Loucy (cell line): ENCODE measurements around the gene TRPM3.

Experiments used
- H2AFZ ChIP-seq: fragments of 200-600 bp; sonication (generic); 2 replicates; pipeline ENCODE4 v1.6.0; 2016; ENCODE audit warnings: antibody characterized with exemption, mild to moderate bottlenecking, low read length, moderate library complexity
- H3F3A ChIP-seq: fragments of 200-600 bp; 2 replicates; pipeline ENCODE4 v1.6.0; 2016; ENCODE audit warnings: antibody characterized with exemption, low read depth, mild to moderate bottlenecking
- H3K27me3 ChIP-seq: fragments of 200-600 bp; sonication (generic); 2 replicates; pipeline ENCODE4 v1.6.1; 2014; ENCODE audit warnings: low read length, mild to moderate bottlenecking; ENCODE audit not compliant: insufficient read depth, poor library complexity, severe bottlenecking
- H3K36me3 ChIP-seq: fragments of 200-600 bp; sonication (generic); 2 replicates; pipeline ENCODE4 v1.6.1; 2016; ENCODE audit warnings: low read length; ENCODE audit not compliant: insufficient read depth
- H3K4me1 ChIP-seq: fragments of 200-600 bp; sonication (generic); 2 replicates; pipeline ENCODE4 v1.5.1; 2014; ENCODE audit warnings: low read length, mild to moderate bottlenecking; ENCODE audit not compliant: insufficient read depth, poor library complexity, severe bottlenecking
- H3K4me2 ChIP-seq: fragments of 200-600 bp; sonication (generic); 2 replicates; pipeline ENCODE4 v1.6.0; 2014; ENCODE audit warnings: antibody characterized with exemption, low read length, low read depth, mild to moderate bottlenecking; ENCODE audit not compliant: poor library complexity, severe bottlenecking
- H3K4me3 ChIP-seq: fragments of 200-600 bp; sonication (generic); 2 replicates; pipeline ENCODE4 v1.5.1; 2014; ENCODE audit warnings: low read length, mild to moderate bottlenecking, mixed read lengths; ENCODE audit not compliant: poor library complexity, severe bottlenecking
- H3K79me2 ChIP-seq: fragments of 200-600 bp; sonication (generic); 2 replicates; pipeline ENCODE4 v1.6.1; 2014; ENCODE audit warnings: low read length; ENCODE audit not compliant: insufficient read depth
- H3K9ac ChIP-seq: fragments of 200-600 bp; sonication (generic); 2 replicates; pipeline ENCODE4 v1.6.0; 2014; ENCODE audit warnings: mild to moderate bottlenecking, low read depth, low read length, moderate library complexity; ENCODE audit not compliant: poor library complexity, severe bottlenecking
- H3K9me2 ChIP-seq: fragments of 200-600 bp; sonication (generic); replicated peaks from 2 replicates; pipeline ENCODE4 v1.6.1; 2016; ENCODE audit warnings: low read depth, low read length, mixed read lengths
- H3K9me3 ChIP-seq: fragments of 200-600 bp; sonication (generic); 2 replicates; pipeline ENCODE4 v1.6.1; 2014; ENCODE audit warnings: mild to moderate bottlenecking, antibody characterized with exemption, low read length, low read depth; ENCODE audit not compliant: insufficient read depth
- H4K20me1 ChIP-seq: fragments of 200-600 bp; sonication (generic); 2 replicates; pipeline ENCODE4 v1.6.0; 2014; ENCODE audit warnings: antibody characterized with exemption, low read length, mild to moderate bottlenecking; ENCODE audit not compliant: insufficient read depth, poor library complexity, severe bottlenecking
- EZH2phosphoT487 ChIP-seq: fragments of 200-600 bp; IDR thresholded peaks from 2 replicates; pipeline ENCODE4 v1.6.1; 2018; ENCODE audit warnings: antibody characterized with exemption, mild to moderate bottlenecking, moderate library complexity, borderline replicate concordance
- TF ChIP-seq, protein P1 (sequence below): fragments of 200-600 bp; sonication (generic); conservative IDR thresholded peaks from 2 replicates; pipeline ENCODE4 v1.5.1; 2014; ENCODE audit warnings: mild to moderate bottlenecking, antibody characterized with exemption, low read length

The TRPM3 gene

DNA sequence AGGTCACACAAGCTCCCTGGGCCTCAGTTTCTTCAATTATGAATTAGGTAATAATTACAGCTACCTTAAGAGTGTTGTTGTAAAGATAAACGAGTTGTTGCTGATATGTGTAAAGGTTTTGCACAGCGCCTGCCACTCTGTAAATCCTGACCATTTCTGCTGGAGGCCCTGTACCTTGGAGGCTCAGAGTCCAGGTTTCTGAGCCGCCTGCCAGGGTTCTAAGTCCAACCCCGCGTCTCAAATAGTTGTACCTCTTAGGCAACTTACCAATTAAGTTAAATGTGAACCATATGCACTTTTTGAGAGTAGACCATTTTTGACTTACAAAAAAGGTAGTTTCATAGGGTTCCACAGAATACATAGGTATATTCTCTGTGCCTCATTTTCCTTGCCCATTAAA, 550.2 kb downstream of the TRPM3 start:
- H2AFZ ChIP-seq: no peak overlapping the region
- no peaks in the 10 kb centered on the region for H3K36me3 ChIP-seq
- H3F3A ChIP-seq: no peaks in the 10 kb centered on the region
- H4K20me1 ChIP-seq: no peaks in the 10 kb centered on the region
- TF ChIP-seq, protein P1, sequence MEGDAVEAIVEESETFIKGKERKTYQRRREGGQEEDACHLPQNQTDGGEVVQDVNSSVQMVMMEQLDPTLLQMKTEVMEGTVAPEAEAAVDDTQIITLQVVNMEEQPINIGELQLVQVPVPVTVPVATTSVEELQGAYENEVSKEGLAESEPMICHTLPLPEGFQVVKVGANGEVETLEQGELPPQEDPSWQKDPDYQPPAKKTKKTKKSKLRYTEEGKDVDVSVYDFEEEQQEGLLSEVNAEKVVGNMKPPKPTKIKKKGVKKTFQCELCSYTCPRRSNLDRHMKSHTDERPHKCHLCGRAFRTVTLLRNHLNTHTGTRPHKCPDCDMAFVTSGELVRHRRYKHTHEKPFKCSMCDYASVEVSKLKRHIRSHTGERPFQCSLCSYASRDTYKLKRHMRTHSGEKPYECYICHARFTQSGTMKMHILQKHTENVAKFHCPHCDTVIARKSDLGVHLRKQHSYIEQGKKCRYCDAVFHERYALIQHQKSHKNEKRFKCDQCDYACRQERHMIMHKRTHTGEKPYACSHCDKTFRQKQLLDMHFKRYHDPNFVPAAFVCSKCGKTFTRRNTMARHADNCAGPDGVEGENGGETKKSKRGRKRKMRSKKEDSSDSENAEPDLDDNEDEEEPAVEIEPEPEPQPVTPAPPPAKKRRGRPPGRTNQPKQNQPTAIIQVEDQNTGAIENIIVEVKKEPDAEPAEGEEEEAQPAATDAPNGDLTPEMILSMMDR: no peak
- TF ChIP-seq EZH2phosphoT487: no peak
- no peak overlapping the region for H3K9ac ChIP-seq
- H3K4me1 ChIP-seq: no peaks in the 10 kb centered on the region
- no peak overlapping the region for H3K4me3 ChIP-seq
- H3K9me3 ChIP-seq: no peaks in the 10 kb centered on the region
- H3K27me3 ChIP-seq: no peaks in the 10 kb centered on the region
- H3K4me2 ChIP-seq: no peak overlapping the region
- H3K9me2 ChIP-seq: no peaks in the 10 kb centered on the region
- H3K79me2 ChIP-seq: no peaks in the 10 kb centered on the region

DNA sequence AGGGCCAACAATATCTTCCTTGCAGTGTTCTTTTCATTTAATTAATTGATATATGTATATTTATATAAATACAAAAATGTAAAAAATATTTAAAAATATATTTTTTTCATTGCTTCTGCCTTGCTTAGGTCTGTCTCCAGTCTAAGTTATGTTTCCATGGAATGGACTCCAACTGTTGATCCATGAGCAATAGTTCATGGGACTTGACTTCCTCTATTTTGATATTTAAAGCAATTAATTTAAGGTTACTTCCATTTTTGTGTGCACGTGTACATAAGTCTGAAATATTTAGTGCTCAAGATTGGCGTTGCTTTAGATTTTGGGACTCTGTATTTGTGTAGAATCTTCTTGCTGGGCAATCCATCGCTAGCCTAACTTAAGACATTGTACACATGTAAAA, 551.6 kb downstream of the TRPM3 start:
- Histone ChIP-seq H3K9me2 (no peaks in the 10 kb centered on the region), H3K36me3 (no peaks in the 10 kb centered on the region), H3K4me2 (no peak overlapping the region), H3K27me3 (no peaks in the 10 kb centered on the region), H2AFZ (no peak overlapping the region), H3K4me1 (peaks cover 1% of the 10 kb centered on the region), H3K4me3 (no peak overlapping the region), H3K79me2 (no peaks in the 10 kb centered on the region), H3K9ac (no peak overlapping the region), H4K20me1 (no peaks in the 10 kb centered on the region), H3F3A (no peaks in the 10 kb centered on the region), H3K9me3 (no peaks in the 10 kb centered on the region)
- TF ChIP-seq, protein P1: no peak
- no peak for TF ChIP-seq EZH2phosphoT487

DNA sequence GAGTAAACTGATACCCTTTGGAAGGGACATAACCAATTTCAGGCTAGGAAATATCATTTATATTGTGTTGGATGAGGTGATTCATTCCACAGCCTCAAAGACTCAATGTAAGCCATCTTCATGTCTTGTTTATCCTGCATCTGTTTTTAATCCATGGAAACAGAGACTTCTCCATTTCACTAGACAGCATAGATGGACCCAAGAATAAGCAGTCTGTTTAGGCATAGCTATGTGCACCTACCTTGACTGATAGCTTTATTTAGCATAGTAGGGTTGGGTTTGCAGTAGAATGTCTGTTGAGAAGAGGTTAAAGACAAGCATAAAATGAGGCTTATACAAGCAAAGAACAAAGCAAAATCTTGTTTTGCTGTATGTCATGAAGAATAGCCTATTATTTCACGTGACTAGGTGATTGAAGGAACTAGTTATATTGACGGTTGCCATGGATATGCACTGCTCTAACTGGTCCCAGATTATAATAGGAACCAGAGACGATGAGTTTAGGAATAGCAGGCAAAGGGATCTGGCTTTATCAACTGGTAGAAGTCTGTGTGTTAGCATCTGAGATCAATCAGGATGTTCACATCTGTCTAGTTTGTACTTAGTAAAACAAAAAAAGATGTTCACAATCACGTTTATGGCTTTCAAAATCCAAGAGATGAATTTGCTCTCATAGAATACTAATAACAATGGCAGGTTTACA, 552.2 kb downstream of the TRPM3 start:
- H3K4me1 ChIP-seq: peaks cover 7% of the 10 kb centered on the region
- no peaks in the 10 kb centered on the region for H3K27me3 ChIP-seq
- no peaks in the 10 kb centered on the region for H3K9me3 ChIP-seq
- H4K20me1 ChIP-seq: no peaks in the 10 kb centered on the region
- TF ChIP-seq, protein P1: no peak
- no peak for TF ChIP-seq EZH2phosphoT487
- no peaks in the 10 kb centered on the region for H3K79me2 ChIP-seq
- no peak overlapping the region for H3K4me3 ChIP-seq
- H3K4me2 ChIP-seq: no peak overlapping the region
- H2AFZ ChIP-seq: no peak overlapping the region
- no peaks in the 10 kb centered on the region for H3K36me3 ChIP-seq
- H3K9ac ChIP-seq: no peak overlapping the region
- H3K9me2 ChIP-seq: no peaks in the 10 kb centered on the region
- H3F3A ChIP-seq: no peaks in the 10 kb centered on the region
